Peyer's patch (tissue), 4 donors: Measurements from ENCODE around the gene KLLN.

Experiments used
- CTCF ChIP-seq, 6 experiments: fragments of 450-650 bp in 4 of 6; fragments of 200-600 bp in 2 of 6; sonication (generic) in 1 of 6; IDR thresholded peaks; one replicate each; pipeline ENCODE4 v1.5.1; 2017 to 2019; ENCODE audit warnings: antibody characterized with exemption in 6 of 6, mild to moderate bottlenecking in 3 of 6, moderate library complexity in 1 of 6
- POLR2A ChIP-seq, 2 donors: fragments of 450-650 bp; IDR thresholded peaks; one replicate each; pipeline ENCODE4 v1.5.1; 2017; ENCODE audit warnings: antibody characterized with exemption in 2 of 2, mild to moderate bottlenecking in 2 of 2, moderate library complexity in 2 of 2

GRCh38 chr10:87869773-87870551, 6.6 kb upstream of the KLLN start:
- TF ChIP-seq CTCF (IDR thresholded peaks at IDR 0.05) (no peak), POLR2A (IDR thresholded peaks at IDR 0.05) (no peak)
